K562 (cell line): Measurements from ENCODE around the gene ARL6IP4. TPM values are rescaled to one million over a fixed set of nuclear protein-coding genes. Genes with fewer than 3 reads are reported as not detected.
A peak's percentile ranks its signal among the peaks of the same experiment; 100 is the strongest.

ENCODE experiments used
- ATAC-seq: fragments of 200-7000 bp; cut with Tn5 transposase; 3 replicates; pipeline ENCODE4 v1.9.1; 2020; ENCODE audit warnings: moderate library complexity
- BruUV-seq: library from RNA; stranded (reverse); fragments of 400-500 nt; replicated peaks from 2 replicates; lab custom pipeline; 2021; lab: Mats Ljungman, UMichigan
- CTCF ChIA-PET: fragments of 300-600 bp; formaldehyde crosslinking; extraction: SDS; loops from one replicate; lab custom pipeline; 2021; ENCODE audit warnings: low intra/inter-chr PET ratio; lab: Yijun Ruan, JAX
- POLR2A ChIA-PET: fragments of 300-600, 350-650 bp; sonication (Branson Sonifier 250); formaldehyde crosslinking; extraction: SDS; loops from one replicate; lab custom pipeline; 2021; ENCODE audit warnings: antibody characterized with exemption, inconsistent platforms; lab: Yijun Ruan, JAX
- DNase-seq, 4 experiments: peaks; one replicate each; pipeline versions ENCODE4 v3.0.0 to v3.0.0-alpha.2; 2011 to 2018; ENCODE audit warnings: low spot score in 3 of 4, mixed read lengths in 3 of 4; ENCODE audit errors: extremely low read depth in 1 of 4
- FAIRE-seq: peaks from 2 replicates; lab custom pipeline; 2011; peaks lifted over from hg19 to GRCh38; lab: Jason Lieb, UNC
- H2AFZ ChIP-seq: 2 replicates; pipeline ENCODE4 v1.6.0; 2011; ENCODE audit warnings: low read depth, low read length, control low read depth, inconsistent platforms
- H3K27ac ChIP-seq: fragments of 200-600 bp; 3 replicates; pipeline ENCODE4 v1.8.0; 2011; ENCODE audit warnings: low read depth, mild to moderate bottlenecking, control low read depth, inconsistent platforms, low read length, moderate library complexity, mixed read lengths; ENCODE audit errors: extremely low read depth
- H3K27me3 ChIP-seq, 2 experiments: fragments of 300-600 bp in 1 of 2; 2 replicates in 1 of 2; 3 replicates in 1 of 2; pipeline versions ENCODE4 v1.6.0 to v1.8.0; 2011; ENCODE audit warnings: inconsistent platforms in 2 of 2, low read length in 2 of 2, mild to moderate bottlenecking in 1 of 2, mixed read lengths in 1 of 2, moderate library complexity in 1 of 2; ENCODE audit not compliant: control insufficient read depth in 2 of 2, insufficient read depth in 2 of 2
- H3K36me3 ChIP-seq: fragments of 300-600 bp; 3 replicates; pipeline ENCODE4 v1.8.0; 2011; ENCODE audit warnings: mild to moderate bottlenecking, low read length, inconsistent platforms; ENCODE audit not compliant: control insufficient read depth, insufficient read depth
- H3K4me1 ChIP-seq, 2 experiments: fragments of 200-600 bp in 1 of 2; replicated peaks in 1 of 2; 2 replicates in 1 of 2; 3 replicates in 1 of 2; pipeline versions ENCODE4 v1.5.1 to v1.8.0; 2011; ENCODE audit warnings: inconsistent platforms in 2 of 2, low read length in 2 of 2, mild to moderate bottlenecking in 1 of 2, mixed read lengths in 1 of 2, moderate library complexity in 1 of 2; ENCODE audit not compliant: control insufficient read depth in 2 of 2, insufficient read depth in 2 of 2
- H3K4me2 ChIP-seq: 2 replicates; pipeline ENCODE4 v1.6.1; 2011; ENCODE audit warnings: low read length, control low read depth, inconsistent platforms, mixed read lengths; ENCODE audit not compliant: insufficient read depth
- H3K4me3 ChIP-seq: fragments of 200-600 bp; sonication (generic), shearing (Covaris generic); 2 replicates; pipeline ENCODE4 v1.5.1; 2016; ENCODE audit warnings: control low read depth, inconsistent platforms
- H3K79me2 ChIP-seq: fragments of 200-600 bp; 3 replicates; pipeline ENCODE4 v1.8.0; 2011; ENCODE audit warnings: low read length, inconsistent platforms; ENCODE audit not compliant: control insufficient read depth, insufficient read depth
- H3K9ac ChIP-seq, 2 experiments: 2 replicates each; pipeline versions ENCODE4 v1.6.0 to v1.6.1; 2011; ENCODE audit warnings: low read depth in 2 of 2, low read length in 2 of 2, control low read depth in 1 of 2, inconsistent platforms in 1 of 2, mild to moderate bottlenecking in 1 of 2, mixed read lengths in 1 of 2; ENCODE audit not compliant: insufficient read depth in 1 of 2
- H3K9me1 ChIP-seq: one replicate; pipeline ENCODE4 v1.6.0; 2011; ENCODE audit warnings: inconsistent platforms, mild to moderate bottlenecking, low read length, moderate library complexity; ENCODE audit not compliant: control insufficient read depth, insufficient read depth
- H3K9me3 ChIP-seq: replicated peaks from 2 replicates; pipeline ENCODE4 v1.5.1; 2011; ENCODE audit warnings: low read depth, low read length, inconsistent platforms; ENCODE audit not compliant: control insufficient read depth, insufficient read depth
- H4K20me1 ChIP-seq: replicated peaks from 2 replicates; pipeline ENCODE4 v1.6.1; 2011; ENCODE audit warnings: low read length, inconsistent platforms, mixed read lengths; ENCODE audit not compliant: control insufficient read depth, insufficient read depth
- AFF1 ChIP-seq, 2 experiments: fragments of 450-650 bp; IDR thresholded peaks; 2 replicates each; pipeline ENCODE4 v1.6.1; 2018; ENCODE audit warnings: mild to moderate bottlenecking in 2 of 2, low read depth in 1 of 2; ENCODE audit not compliant: partially characterized antibody in 2 of 2
- CHD1 ChIP-seq: fragments of 200-600 bp; sonication (generic); IDR thresholded peaks from one replicate; pipeline ENCODE4 v1.6.1; 2012; ENCODE audit warnings: mild to moderate bottlenecking, moderate library complexity, low read length, inconsistent platforms
- MIER1 ChIP-seq: fragments of 450-650 bp; IDR thresholded peaks from 2 replicates; pipeline ENCODE4 v1.6.1; 2016; ENCODE audit warnings: antibody characterized with exemption, mild to moderate bottlenecking, low read depth
- NR1H2 ChIP-seq: sonication (generic); formaldehyde crosslinking; IDR thresholded peaks from 2 replicates; pipeline ENCODE4 v1.4.0; 2020; ENCODE audit warnings: mild to moderate bottlenecking, missing genetic modification reagents
- NR2C1 ChIP-seq, 2 experiments: fragments of 450-650 bp; IDR thresholded peaks; 2 replicates each; pipeline ENCODE4 v1.6.1; 2017; ENCODE audit warnings: mild to moderate bottlenecking in 2 of 2, antibody characterized with exemption in 1 of 2, inconsistent platforms in 1 of 2, missing compliant biosample characterization in 1 of 2, missing genetic modification characterization in 1 of 2
- POLR2B ChIP-seq: fragments of 450-650 bp; IDR thresholded peaks from 2 replicates; pipeline ENCODE4 v1.6.1; 2018; ENCODE audit warnings: low read depth; ENCODE audit not compliant: partially characterized antibody
- RCOR1 ChIP-seq, 2 experiments: IDR thresholded peaks; 2 replicates each; pipeline ENCODE4 v1.6.1; 2012; ENCODE audit warnings: low read depth in 2 of 2, low read length in 2 of 2, borderline replicate concordance in 1 of 2, improper control_type of control experiment in 1 of 2
- ZBTB11 ChIP-seq, 3 experiments: fragments of 200-800 bp in 1 of 3; fragments of 250-450 bp in 1 of 3; fragments of 450-650 bp in 1 of 3; sonication (Bioruptor Pico) in 1 of 3; sonication (Bioruptor generic) in 1 of 3; formaldehyde crosslinking in 1 of 3; IDR thresholded peaks; 2 replicates each; pipeline versions ENCODE4 v1.6.1 to v1.8.0; 2016 to 2022; ENCODE audit warnings: mild to moderate bottlenecking in 2 of 3, missing genetic modification characterization in 2 of 3, missing compliant biosample characterization in 1 of 3, moderate library complexity in 1 of 3
- WGBS: fragments of 100-300 bp; shearing (Covaris generic); methylation state at CpG from one replicate; pipeline ENCODE4 v1.1.6; 2016; ENCODE audit warnings: low coverage, mixed read lengths; ENCODE audit not compliant: insufficient coverage; ENCODE audit errors: missing lambda C conversion rate; 5-methylcytosine and 5-hydroxymethylcytosine counted together
- in situ Hi-C: fragments of 300-500 bp; cut with MboI; formaldehyde crosslinking; loops from 4 replicates; pipeline ENCODE4 v1.15.0; 2018; ENCODE audit warnings: inconsistent platforms, mixed read lengths
- intact Hi-C: fragments of 100-400 bp; cut with micrococcal nuclease; formaldehyde crosslinking; loops from 2 replicates; pipeline ENCODE4 v1.14.2; 2022
- polyA plus RNA-seq, 8 experiments: library from polyadenylated mRNA; depleted of rRNA in 4 of 8; stranded (reverse) in 5 of 8; unstranded in 3 of 8; fragments of >200 nt; fragmentation: Nextera tagmentation in 2 of 8; fragmentation: Illumina TruSeq in 1 of 8; extraction: Ambion mirVana in 2 of 8; extraction: Trizol in 1 of 8; gene quantifications; 2 replicates each; pipeline versions ENCODE4 v1.2.1 to v1.2.3, GENCODE V29; 2011 to 2014; ENCODE audit warnings: inconsistent platforms in 1 of 8, missing spikeins in 1 of 8
- total RNA-seq, 7 experiments: library from RNA; depleted of rRNA in 6 of 7; stranded (reverse); fragments of >200 nt in 6 of 7; fragmentation: Illumina TruSeq in 2 of 7; extraction: Trizol in 2 of 7; gene quantifications; 2 replicates each; pipeline versions ENCODE4 v1.2.1 to v1.2.3, GENCODE V29; 2011 to 2021; ENCODE audit warnings: low replicate concordance in 1 of 7
- TF ChIP-seq, protein P1 (sequence below): fragments of 250-450 bp; sonication (Bioruptor Pico); IDR thresholded peaks from 2 replicates; pipeline ENCODE4 v1.9.0; 2021; ENCODE audit warnings: mild to moderate bottlenecking, inconsistent platforms

The ARL6IP4 gene
- total and polyA plus RNA-seq, 9 of the 15 experiments (the other 6 are each of a cell fraction or from before 2014, with no cell fraction given): 2.4 to 255 (median 151) TPM

- BruUV-seq: no TSS peak
- Histone ChIP-seq H3K9ac (peak overlapping the region in 1 of 2 experiments; percentile 86; a peak in 2 of 4 replicates), H3K4me3 (no peak overlapping the region), H3K79me2 (no peaks in the 10 kb centered on the region), H3K9me3 (no peaks in the 10 kb centered on the region), H3K36me3 (no peaks in the 10 kb centered on the region), H3K27ac (no peak overlapping the region), H3K4me1 (peaks cover 13 to 33% of the 10 kb centered on the region in 2 experiments), H3K27me3 (no peaks in the 10 kb centered on the region), H3K9me1 (no peaks in the 10 kb centered on the region), H2AFZ (peak overlapping the region; percentile 60; the same call in 1 of the 2 replicates), H3K4me2 (no peak overlapping the region), H4K20me1 (no peaks in the 10 kb centered on the region)
- ATAC-seq (no peak), DNase-seq (no peak), FAIRE-seq (no peak)
- intact Hi-C loops (no loop called here), in situ Hi-C loops (no loop called here)
- 70% methylated on average over 7 of the region's 8 CpGs for WGBS
- ChIA-PET POLR2A (interaction anchor here (0.6 to 1.2 kb wide), 7 partner anchors 9 to 851 kb away, joined by 3 to 5 read pairs (median 3); partner anchors contain the start of genes MPHOSPH9, MTRFR and OGFOD2), CTCF (no interaction called here)
- no peak for TF ChIP-seq RCOR1 (IDR thresholded peaks at IDR 0.05; ENCODE audit: borderline replicate concordance in 1 of 2, low read depth in 2 of 2, low read length in 2 of 2)
- no peak for TF ChIP-seq NR1H2 (CRISPR knock-in tag)
- no peak for TF ChIP-seq POLR2B
- no peak for TF ChIP-seq MIER1
- TF ChIP-seq ZBTB11 (CRISPR knock-in tag; IDR thresholded peaks at IDR 0.05): no peak
- TF ChIP-seq, protein P1, sequence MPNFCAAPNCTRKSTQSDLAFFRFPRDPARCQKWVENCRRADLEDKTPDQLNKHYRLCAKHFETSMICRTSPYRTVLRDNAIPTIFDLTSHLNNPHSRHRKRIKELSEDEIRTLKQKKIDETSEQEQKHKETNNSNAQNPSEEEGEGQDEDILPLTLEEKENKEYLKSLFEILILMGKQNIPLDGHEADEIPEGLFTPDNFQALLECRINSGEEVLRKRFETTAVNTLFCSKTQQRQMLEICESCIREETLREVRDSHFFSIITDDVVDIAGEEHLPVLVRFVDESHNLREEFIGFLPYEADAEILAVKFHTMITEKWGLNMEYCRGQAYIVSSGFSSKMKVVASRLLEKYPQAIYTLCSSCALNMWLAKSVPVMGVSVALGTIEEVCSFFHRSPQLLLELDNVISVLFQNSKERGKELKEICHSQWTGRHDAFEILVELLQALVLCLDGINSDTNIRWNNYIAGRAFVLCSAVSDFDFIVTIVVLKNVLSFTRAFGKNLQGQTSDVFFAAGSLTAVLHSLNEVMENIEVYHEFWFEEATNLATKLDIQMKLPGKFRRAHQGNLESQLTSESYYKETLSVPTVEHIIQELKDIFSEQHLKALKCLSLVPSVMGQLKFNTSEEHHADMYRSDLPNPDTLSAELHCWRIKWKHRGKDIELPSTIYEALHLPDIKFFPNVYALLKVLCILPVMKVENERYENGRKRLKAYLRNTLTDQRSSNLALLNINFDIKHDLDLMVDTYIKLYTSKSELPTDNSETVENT: no peak
- no peak for TF ChIP-seq CHD1
- TF ChIP-seq NR2C1 (IDR thresholded peaks at IDR 0.05): no peak
- no peak for TF ChIP-seq NR2C1 (tag; IDR thresholded peaks at IDR 0.05)
- no peak for TF ChIP-seq AFF1 (IDR thresholded peaks at IDR 0.05; ENCODE audit: low read depth in 1 of 2, partially characterized antibody in 2 of 2)
Measured at GRCh38 chr12:122999196-122999946, 18.9 kb downstream of the ARL6IP4 start.
